ENCODE data around the gene STK25.

STK25 gene

GRCh38 chr2:241508240-241509154 is at the start of gene STK25:
TSS of gene STK25 (minus strand) at chr2:241508584. CDS start at chr2:241508035, 549 bp downstream.
- peak; percentile 95 for DNase-seq (ENCODE audit: low spot score)

DNA sequence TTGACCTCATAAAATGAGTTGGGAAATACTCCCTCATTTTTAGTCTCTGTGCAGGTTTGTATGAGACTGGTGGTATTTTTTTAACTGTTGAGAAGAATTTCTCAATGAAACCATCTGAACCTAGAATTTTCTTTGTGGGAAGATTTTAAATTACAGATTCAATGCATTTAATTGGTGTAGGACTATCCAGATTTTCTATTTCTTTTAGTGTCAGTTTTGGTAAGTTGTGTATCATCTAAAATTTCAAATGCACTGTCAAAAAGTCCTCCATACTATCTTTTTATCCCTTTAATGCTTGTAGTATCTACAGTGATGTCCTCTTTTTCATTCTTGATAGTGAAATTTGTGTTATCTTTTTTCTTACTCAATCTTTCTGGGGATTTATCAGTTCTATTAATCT is 48.4 kb upstream of the STK25 start:
- DNase-seq (ENCODE audit: low spot score), result no peak

- no peak for DNase-seq (ENCODE audit: low spot score)
Measured at GRCh38 chr2:241555711-241556110, 47.3 kb upstream of the STK25 start.

GRCh38 chr2:241554610-241555322 is 46.4 kb upstream of the STK25 start:
- DNase-seq (ENCODE audit: low spot score), result no peak

- DNase-seq (ENCODE audit: low spot score), result no peak
Measured at GRCh38 chr2:241553981-241554380, 45.6 kb upstream of the STK25 start.

- DNase-seq (ENCODE audit: low spot score), result no peak
Measured at GRCh38 chr2:241553512-241553830, 45.1 kb upstream of the STK25 start.

DNA sequence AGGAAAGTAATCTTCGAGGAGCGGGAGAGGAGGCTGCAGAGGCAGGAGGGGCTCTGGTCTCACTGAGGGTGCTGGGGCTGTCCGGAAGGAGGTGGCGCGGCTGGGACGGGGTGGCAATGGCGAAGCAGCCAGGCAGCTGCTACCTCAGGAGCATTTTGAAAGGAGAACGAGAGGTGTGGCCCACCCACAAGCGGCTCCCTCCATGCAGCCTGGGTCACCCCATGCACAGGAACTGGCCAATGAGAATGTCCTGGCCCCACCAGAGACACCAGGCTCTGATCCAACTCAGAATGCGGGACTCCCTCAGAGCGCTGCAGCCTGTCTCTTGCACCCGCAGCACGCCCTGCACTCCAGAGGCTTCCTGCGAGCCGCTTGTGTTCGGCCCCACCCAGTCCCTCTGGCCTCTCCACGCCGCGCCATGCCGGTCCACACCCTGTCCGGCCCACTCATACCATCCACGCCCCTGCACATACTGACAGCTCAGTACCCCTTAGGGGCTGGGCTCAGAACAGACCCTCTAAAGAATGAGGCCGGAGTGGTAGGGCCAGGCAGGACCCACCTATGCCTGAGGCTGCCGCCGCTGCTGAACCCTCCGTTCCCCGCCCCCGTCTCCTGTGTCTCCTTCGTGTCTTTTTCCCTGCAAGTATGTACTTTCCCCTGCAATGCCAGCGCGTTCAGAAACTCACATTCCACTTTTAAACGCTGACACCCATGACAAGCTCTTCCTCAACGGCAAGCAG is 43.8 kb upstream of the STK25 start:
- no peak for DNase-seq (ENCODE audit: low spot score)

GRCh38 chr2:241551599-241551997 is 43.2 kb upstream of the STK25 start:
- no peak for DNase-seq (ENCODE audit: low spot score)

DNA sequence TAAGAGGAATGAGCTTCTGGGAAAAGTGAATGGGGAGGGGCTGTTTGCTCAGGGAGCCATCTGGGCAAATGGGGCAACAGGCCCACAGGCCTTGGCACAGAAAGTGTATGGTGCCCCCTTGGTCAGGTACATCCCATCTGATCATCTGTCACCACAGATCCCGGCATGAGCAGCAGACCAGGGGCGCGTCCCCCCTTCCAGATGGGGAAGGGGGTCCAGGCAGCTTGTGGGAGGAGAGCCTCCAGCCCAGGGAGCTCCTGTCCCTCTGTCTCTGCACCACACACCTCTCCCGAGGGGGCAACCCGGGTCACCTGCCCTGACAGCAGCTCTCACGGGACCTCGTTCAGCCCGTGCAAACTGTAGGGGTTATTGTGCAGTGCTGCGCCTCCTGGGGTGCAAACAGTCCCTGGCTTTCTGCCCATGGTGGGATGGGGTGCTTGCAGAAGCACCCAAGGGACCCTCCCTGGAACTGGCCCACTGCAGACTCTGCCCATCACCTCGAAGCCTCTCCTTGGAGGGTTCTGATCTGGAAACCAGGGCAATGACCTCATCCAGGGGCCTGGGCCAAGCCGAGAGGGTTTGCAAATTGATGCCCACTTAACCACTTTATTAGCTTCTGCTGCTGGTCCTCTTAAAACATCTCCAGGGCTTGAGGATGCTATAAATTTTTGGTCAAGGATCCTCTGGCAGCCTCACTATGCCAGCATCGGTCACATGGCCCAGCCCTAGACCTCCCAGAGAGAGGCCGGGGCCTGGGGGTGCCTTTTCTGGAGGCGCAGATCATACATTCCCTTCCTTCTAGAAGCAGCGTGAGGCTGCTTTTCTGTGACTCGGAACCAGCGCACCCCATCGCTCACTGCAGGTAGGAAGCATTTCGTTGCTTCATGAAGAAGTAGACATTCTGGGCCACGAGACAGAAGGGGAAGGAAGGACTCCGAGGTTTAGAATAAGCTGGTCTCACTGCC is 42.5 kb upstream of the STK25 start:
- no peak for DNase-seq (ENCODE audit: low spot score)

- DNase-seq (ENCODE audit: low spot score), result no peak
Measured at GRCh38 chr2:241548451-241548835, 40.1 kb upstream of the STK25 start.

GRCh38 chr2:241547781-241548450 is 39.5 kb upstream of the STK25 start:
- DNase-seq (ENCODE audit: low spot score), result no peak

- DNase-seq (ENCODE audit: low spot score), result peak; percentile 69
Measured at GRCh38 chr2:241546771-241547498, 38.6 kb upstream of the STK25 start.

- no peak for DNase-seq (ENCODE audit: low spot score)
Measured at GRCh38 chr2:241545523-241546473, 37.4 kb upstream of the STK25 start.

DNA sequence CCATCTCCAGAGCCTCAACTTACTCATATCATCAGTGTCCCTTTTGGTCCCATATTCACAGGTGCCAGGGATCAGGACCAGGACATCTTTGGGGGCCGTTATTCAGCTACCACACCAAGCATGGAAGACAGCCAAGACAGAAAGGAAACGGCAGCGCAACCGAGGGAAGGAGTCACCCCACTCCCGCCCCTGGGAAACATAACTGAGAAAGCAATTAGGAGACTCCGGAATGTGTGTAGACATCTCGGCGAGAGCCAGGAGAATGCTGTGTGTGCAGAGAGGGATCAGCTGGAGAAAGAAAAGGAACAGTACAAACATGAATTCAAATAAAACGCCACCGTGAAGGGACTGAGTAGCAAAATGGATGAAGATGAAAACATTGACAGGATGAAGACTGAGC is 36.7 kb upstream of the STK25 start:
- DNase-seq (ENCODE audit: low spot score), result no peak

- DNase-seq (ENCODE audit: low spot score), result no peak
Measured at GRCh38 chr2:241542278-241542605, 33.9 kb upstream of the STK25 start.

GRCh38 chr2:241541564-241542277 is 33.3 kb upstream of the STK25 start:
- DNase-seq (ENCODE audit: low spot score), result no peak

DNA sequence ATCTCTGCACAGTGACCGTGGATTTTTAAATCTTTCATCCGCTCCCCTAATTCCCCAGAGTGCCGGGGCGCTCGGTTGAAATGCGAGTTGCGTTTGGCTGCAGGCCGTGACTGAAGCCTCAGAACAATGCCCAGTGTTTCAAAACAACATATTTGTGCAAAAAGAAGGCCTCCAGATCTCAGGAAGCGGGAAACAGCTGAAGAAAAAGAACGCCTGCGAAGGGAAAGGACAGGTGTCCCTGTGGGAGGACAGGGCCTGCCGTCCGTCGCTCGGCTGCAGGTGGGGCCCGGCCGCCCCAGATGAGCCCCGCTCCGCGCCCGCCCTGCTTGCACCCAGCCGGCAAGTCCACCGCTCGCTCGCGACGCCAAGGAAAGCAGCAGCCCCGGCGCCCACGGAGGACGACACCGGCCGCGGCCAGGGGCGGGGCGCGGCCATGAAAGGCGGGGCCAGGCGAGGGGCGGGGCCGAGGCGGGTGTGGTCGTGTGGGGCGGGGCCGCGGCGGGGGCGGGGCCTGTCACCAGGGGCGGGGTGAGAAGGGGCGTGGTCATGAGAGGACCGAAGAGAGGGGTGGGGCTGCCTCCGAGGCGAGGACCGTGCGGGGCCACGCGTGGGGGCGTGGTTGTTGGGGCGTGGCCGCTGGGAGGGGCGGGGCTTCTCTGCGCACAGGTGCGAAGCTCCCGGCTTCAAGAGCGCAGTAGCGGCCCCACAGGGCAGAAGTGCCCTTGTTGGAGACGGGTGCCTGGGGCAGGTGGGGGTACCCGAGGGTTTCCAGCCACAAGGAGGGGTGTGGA is 32.6 kb upstream of the STK25 start:
- peak; percentile 51 for DNase-seq (ENCODE audit: low spot score)

GRCh38 chr2:241540401-241540770 is 32.0 kb upstream of the STK25 start:
- no peak for DNase-seq (ENCODE audit: low spot score)

Measured in SW480 (cell line).